MM.1S (cell line): ENCODE data around the gene UST.

Experiments
- DNase-seq: peaks from one replicate; pipeline ENCODE4 v3.0.0-alpha.2; 2015
- H2AFZ ChIP-seq: fragments of 300-600 bp; sonication (generic); 2 replicates; pipeline ENCODE4 v1.6.0; 2016; ENCODE audit warnings: antibody characterized with exemption, low read length
- H3F3A ChIP-seq: fragments of 300-600 bp; sonication (generic); 2 replicates; pipeline ENCODE4 v1.6.1; 2016; ENCODE audit warnings: mild to moderate bottlenecking, antibody characterized with exemption, low read length, moderate library complexity, mixed read lengths; ENCODE audit not compliant: insufficient read depth
- H3K27ac ChIP-seq: fragments of 300-600 bp; sonication (generic); 2 replicates; pipeline ENCODE4 v1.5.1; 2016; ENCODE audit warnings: mild to moderate bottlenecking, low read length
- H3K27me3 ChIP-seq: fragments of 300-600 bp; sonication (generic); replicated peaks from 2 replicates; pipeline ENCODE4 v1.6.0; 2016; ENCODE audit warnings: low read length; ENCODE audit not compliant: insufficient read depth
- H3K36me3 ChIP-seq: fragments of 300-600 bp; sonication (generic); replicated peaks from 2 replicates; pipeline ENCODE4 v1.6.1; 2016; ENCODE audit warnings: mild to moderate bottlenecking, low read length, mixed read lengths; ENCODE audit not compliant: insufficient read depth
- H3K4me1 ChIP-seq: fragments of 300-600 bp; sonication (generic); 2 replicates; pipeline ENCODE4 v1.6.1; 2016; ENCODE audit warnings: low read length, mixed read lengths
- H3K4me2 ChIP-seq: fragments of 300-600 bp; sonication (generic); 2 replicates; pipeline ENCODE4 v1.6.0; 2016; ENCODE audit warnings: low read depth, low read length
- H3K4me3 ChIP-seq: fragments of 300-600 bp; sonication (generic); 2 replicates; pipeline ENCODE4 v1.5.1; 2016; ENCODE audit warnings: low read length, mixed read lengths
- H3K79me2 ChIP-seq: fragments of 300-600 bp; sonication (generic); 2 replicates; pipeline ENCODE4 v1.6.1; 2016; ENCODE audit warnings: mixed run types, low read length, mixed read lengths
- H3K9ac ChIP-seq: fragments of 300-600 bp; sonication (generic); 2 replicates; pipeline ENCODE4 v1.6.1; 2016; ENCODE audit warnings: low read length, mixed read lengths
- H3K9me2 ChIP-seq: fragments of 300-600 bp; sonication (generic); replicated peaks from 2 replicates; pipeline ENCODE4 v1.6.1; 2016; ENCODE audit warnings: mild to moderate bottlenecking, low read length, mixed read lengths; ENCODE audit not compliant: insufficient read depth
- H3K9me3 ChIP-seq: fragments of 300-600 bp; sonication (generic); replicated peaks from 2 replicates; pipeline ENCODE4 v1.6.1; 2016; ENCODE audit warnings: mild to moderate bottlenecking, low read length, mixed read lengths; ENCODE audit not compliant: insufficient read depth
- H4K20me1 ChIP-seq: fragments of 300-600 bp; sonication (generic); 2 replicates; pipeline ENCODE4 v1.6.1; 2016; ENCODE audit warnings: mild to moderate bottlenecking, low read length, moderate library complexity, mixed read lengths; ENCODE audit not compliant: insufficient read depth
- CTCF ChIP-seq: fragments of 300-600 bp; sonication (generic); IDR thresholded peaks from 2 replicates; pipeline ENCODE4 v1.5.1; 2016; ENCODE audit warnings: antibody characterized with exemption, low read length, mixed read lengths
- EZH2 ChIP-seq: fragments of 300-600 bp; sonication (generic); optimal IDR thresholded peaks from 2 replicates; pipeline ENCODE3; 2017; ENCODE audit warnings: low read depth, mild to moderate bottlenecking, antibody characterized with exemption, low read length, mixed read lengths
- EZH2phosphoT487 ChIP-seq: fragments of 300-600 bp; sonication (generic); IDR thresholded peaks from 2 replicates; pipeline ENCODE4 v1.6.1; 2018; ENCODE audit warnings: antibody characterized with exemption, low read length

The UST gene

GRCh38 chr6:148934961-148935360 lies 188.1 kb downstream of the UST start:
- Histone ChIP-seq H3K9me3 (no peaks in the 10 kb centered on the region), H3K36me3 (no peaks in the 10 kb centered on the region), H3F3A (no peaks in the 10 kb centered on the region), H3K27ac (no peak overlapping the region), H3K9me2 (no peaks in the 10 kb centered on the region), H4K20me1 (no peaks in the 10 kb centered on the region), H3K79me2 (no peaks in the 10 kb centered on the region), H3K4me2 (no peak overlapping the region), H3K4me1 (no peaks in the 10 kb centered on the region), H3K9ac (no peak overlapping the region), H3K4me3 (no peak overlapping the region), H3K27me3 (no peaks in the 10 kb centered on the region), H2AFZ (no peak overlapping the region)
- DNase-seq: no peak
- TF ChIP-seq EZH2phosphoT487 (no peak), EZH2 (no peak), CTCF (no peak)

GRCh38 chr6:148935705-148936435 lies 189.0 kb downstream of the UST start:
- no peak overlapping the region for H3K4me3 ChIP-seq
- no peaks in the 10 kb centered on the region for H3K4me1 ChIP-seq
- H3K27me3 ChIP-seq: no peaks in the 10 kb centered on the region
- no peak for TF ChIP-seq EZH2
- TF ChIP-seq EZH2phosphoT487: no peak
- TF ChIP-seq CTCF: no peak
- H2AFZ ChIP-seq: no peak overlapping the region
- H3K9me3 ChIP-seq: no peaks in the 10 kb centered on the region
- H3K27ac ChIP-seq: no peak overlapping the region
- no peak for DNase-seq
- no peaks in the 10 kb centered on the region for H3K9me2 ChIP-seq
- no peaks in the 10 kb centered on the region for H3F3A ChIP-seq
- H4K20me1 ChIP-seq: no peaks in the 10 kb centered on the region
- H3K4me2 ChIP-seq: no peak overlapping the region
- no peak overlapping the region for H3K9ac ChIP-seq
- H3K79me2 ChIP-seq: no peaks in the 10 kb centered on the region
- no peaks in the 10 kb centered on the region for H3K36me3 ChIP-seq

GRCh38 chr6:148943451-148943850 lies 196.6 kb downstream of the UST start:
- no peaks in the 10 kb centered on the region for H3K9me2 ChIP-seq
- H3K9me3 ChIP-seq: no peaks in the 10 kb centered on the region
- no peaks in the 10 kb centered on the region for H3K4me1 ChIP-seq
- H4K20me1 ChIP-seq: no peaks in the 10 kb centered on the region
- H2AFZ ChIP-seq: no peak overlapping the region
- DNase-seq: no peak
- no peaks in the 10 kb centered on the region for H3K27me3 ChIP-seq
- H3K36me3 ChIP-seq: no peaks in the 10 kb centered on the region
- no peak overlapping the region for H3K4me3 ChIP-seq
- no peak overlapping the region for H3K4me2 ChIP-seq
- no peaks in the 10 kb centered on the region for H3K79me2 ChIP-seq
- H3F3A ChIP-seq: no peaks in the 10 kb centered on the region
- H3K27ac ChIP-seq: no peak overlapping the region
- no peak for TF ChIP-seq EZH2phosphoT487
- H3K9ac ChIP-seq: no peak overlapping the region

GRCh38 chr6:148944608-148945007 lies 197.8 kb downstream of the UST start:
- H4K20me1 ChIP-seq: no peaks in the 10 kb centered on the region
- no peaks in the 10 kb centered on the region for H3K9me2 ChIP-seq
- H3K9ac ChIP-seq: no peak overlapping the region
- DNase-seq: no peak
- no peaks in the 10 kb centered on the region for H3K27me3 ChIP-seq
- H3K4me2 ChIP-seq: no peak overlapping the region
- H3K9me3 ChIP-seq: no peaks in the 10 kb centered on the region
- H2AFZ ChIP-seq: no peak overlapping the region
- no peaks in the 10 kb centered on the region for H3K79me2 ChIP-seq
- H3K4me3 ChIP-seq: no peak overlapping the region
- no peaks in the 10 kb centered on the region for H3K36me3 ChIP-seq
- H3K4me1 ChIP-seq: no peaks in the 10 kb centered on the region
- no peaks in the 10 kb centered on the region for H3F3A ChIP-seq
- no peak for TF ChIP-seq EZH2
- TF ChIP-seq EZH2phosphoT487: no peak
- TF ChIP-seq CTCF: no peak
- H3K27ac ChIP-seq: no peak overlapping the region
